HUES6 (cell line): ENCODE results near the gene TTLL11.

Source experiments
- H3K27ac ChIP-seq: 2 replicates; pipeline ENCODE4 v1.7.0; 2013; ENCODE audit warnings: low read depth, mild to moderate bottlenecking, low read length, inconsistent platforms
- H3K27me3 ChIP-seq: 2 replicates; pipeline ENCODE4 v1.6.1; 2013; ENCODE audit warnings: low read length; ENCODE audit not compliant: control insufficient read depth, insufficient read depth
- H3K36me3 ChIP-seq: 2 replicates; pipeline ENCODE4 v1.6.1; 2013; ENCODE audit warnings: low read length; ENCODE audit not compliant: control insufficient read depth, insufficient read depth
- H3K4me1 ChIP-seq: 2 replicates; pipeline ENCODE4 v1.6.1; 2013; ENCODE audit warnings: low read length; ENCODE audit not compliant: control insufficient read depth, insufficient read depth
- H3K4me3 ChIP-seq: 2 replicates; pipeline ENCODE4 v1.5.1; 2013; ENCODE audit warnings: low read depth, low read length
- H3K9ac ChIP-seq: one replicate; pipeline ENCODE4 v1.6.1; 2013; ENCODE audit warnings: mild to moderate bottlenecking, low read length
- H3K9me3 ChIP-seq: 2 replicates; pipeline ENCODE4 v1.6.1; 2013; ENCODE audit warnings: low read depth, low read length; ENCODE audit not compliant: control insufficient read depth, insufficient read depth

The TTLL11 gene

GRCh38 chr9:121823451-121824169 is 269.5 kb downstream of the TTLL11 start:
- no peaks in the 10 kb centered on the region for H3K36me3 ChIP-seq
- no peaks in the 10 kb centered on the region for H3K27me3 ChIP-seq
- peaks cover 50% of the 10 kb centered on the region for H3K4me1 ChIP-seq
- no peaks in the 10 kb centered on the region for H3K9me3 ChIP-seq
- H3K9ac ChIP-seq, result no peak overlapping the region
- H3K4me3 ChIP-seq, result no peak overlapping the region
- no peak overlapping the region for H3K27ac ChIP-seq

GRCh38 chr9:121822093-121823085 is 270.7 kb downstream of the TTLL11 start:
- no peak overlapping the region for H3K27ac ChIP-seq
- 0 out of 2 replicates have a peak, but pooled peaks cover 4% of the 10 kb centered on the region for H3K27me3 ChIP-seq
- H3K4me3 ChIP-seq, result no peak overlapping the region
- H3K9ac ChIP-seq, result no peak overlapping the region
- H3K4me1 ChIP-seq, result peaks cover 56% of the 10 kb centered on the region
- H3K36me3 ChIP-seq, result no peaks in the 10 kb centered on the region
- H3K9me3 ChIP-seq, result no peaks in the 10 kb centered on the region

GRCh38 chr9:121821326-121821725 is 271.8 kb downstream of the TTLL11 start:
- no peak overlapping the region for H3K27ac ChIP-seq
- H3K9me3 ChIP-seq, result no peaks in the 10 kb centered on the region
- H3K4me1 ChIP-seq, result peaks cover 64% of the 10 kb centered on the region

GRCh38 chr9:121820286-121821005 is 272.7 kb downstream of the TTLL11 start:
- Histone ChIP-seq H3K4me3 (no peak overlapping the region), H3K4me1 (peaks cover 69% of the 10 kb centered on the region), H3K27me3 (0 out of 2 replicates have a peak, but pooled peaks cover 4% of the 10 kb centered on the region), H3K9ac (no peak overlapping the region), H3K27ac (no peak overlapping the region), H3K36me3 (no peaks in the 10 kb centered on the region), H3K9me3 (no peaks in the 10 kb centered on the region)

More at GRCh38 chr9:121821326-121821725, 271.8 kb downstream of the TTLL11 start:
- H3K9ac ChIP-seq, result no peak overlapping the region
- no peaks in the 10 kb centered on the region for H3K36me3 ChIP-seq
- 0 out of 2 replicates have a peak, but pooled peaks cover 4% of the 10 kb centered on the region for H3K27me3 ChIP-seq
- no peak overlapping the region for H3K4me3 ChIP-seq

GRCh38 chr9:121819428-121820231 is 273.5 kb downstream of the TTLL11 start:
- peak overlapping the region; percentile 39; the same call in 1 of the 2 replicates for H3K4me3 ChIP-seq
- peaks cover 67% of the 10 kb centered on the region for H3K4me1 ChIP-seq
- H3K9ac ChIP-seq, result peak overlapping the region; percentile 5
- no peak overlapping the region for H3K27ac ChIP-seq
- no peaks in the 10 kb centered on the region for H3K36me3 ChIP-seq
- H3K9me3 ChIP-seq, result no peaks in the 10 kb centered on the region
- 0 out of 2 replicates have a peak, but pooled peaks cover 4% of the 10 kb centered on the region for H3K27me3 ChIP-seq

- Histone ChIP-seq H3K4me1 (peaks cover 72% of the 10 kb centered on the region), H3K36me3 (no peaks in the 10 kb centered on the region), H3K27me3 (0 out of 2 replicates have a peak, but pooled peaks cover 4% of the 10 kb centered on the region), H3K27ac (no peak overlapping the region), H3K9ac (peak overlapping the region; percentile 5), H3K4me3 (peak overlapping the region; percentile 39; the same call in 1 of the 2 replicates), H3K9me3 (no peaks in the 10 kb centered on the region)
Observed at GRCh38 chr9:121818841-121819427, 274.2 kb downstream of the TTLL11 start.

GRCh38 chr9:121818016-121818661 is 275.0 kb downstream of the TTLL11 start:
- Histone ChIP-seq H3K27ac (no peak overlapping the region), H3K36me3 (no peaks in the 10 kb centered on the region), H3K27me3 (0 out of 2 replicates have a peak, but pooled peaks cover 4% of the 10 kb centered on the region), H3K4me3 (no peak overlapping the region), H3K9me3 (no peaks in the 10 kb centered on the region), H3K4me1 (peaks cover 80% of the 10 kb centered on the region), H3K9ac (no peak overlapping the region)

DNA sequence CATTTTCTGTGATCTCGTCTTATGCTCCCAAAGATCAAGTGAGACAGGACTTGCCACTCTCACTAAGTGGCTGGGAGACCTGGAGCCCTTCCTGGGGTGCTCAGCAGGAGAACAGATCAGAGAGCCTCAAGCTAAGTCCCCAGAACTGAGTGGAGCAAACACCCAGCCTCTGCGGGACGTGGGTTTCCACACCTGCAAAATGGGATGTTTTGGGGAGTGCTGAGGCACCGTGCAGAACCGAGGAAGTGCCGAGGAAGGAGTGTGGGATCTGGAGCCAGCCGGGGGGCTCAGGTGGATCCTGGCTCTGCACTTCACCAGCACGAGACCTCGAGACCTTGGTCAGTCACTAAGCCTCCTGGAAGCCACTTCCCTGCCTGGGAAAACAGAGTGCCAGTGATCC is 275.6 kb downstream of the TTLL11 start:
- Histone ChIP-seq H3K9me3 (no peaks in the 10 kb centered on the region), H3K4me1 (peaks cover 85% of the 10 kb centered on the region), H3K4me3 (no peak overlapping the region), H3K27me3 (0 out of 2 replicates have a peak, but pooled peaks cover 4% of the 10 kb centered on the region), H3K36me3 (no peaks in the 10 kb centered on the region), H3K9ac (no peak overlapping the region), H3K27ac (no peak overlapping the region)

DNA sequence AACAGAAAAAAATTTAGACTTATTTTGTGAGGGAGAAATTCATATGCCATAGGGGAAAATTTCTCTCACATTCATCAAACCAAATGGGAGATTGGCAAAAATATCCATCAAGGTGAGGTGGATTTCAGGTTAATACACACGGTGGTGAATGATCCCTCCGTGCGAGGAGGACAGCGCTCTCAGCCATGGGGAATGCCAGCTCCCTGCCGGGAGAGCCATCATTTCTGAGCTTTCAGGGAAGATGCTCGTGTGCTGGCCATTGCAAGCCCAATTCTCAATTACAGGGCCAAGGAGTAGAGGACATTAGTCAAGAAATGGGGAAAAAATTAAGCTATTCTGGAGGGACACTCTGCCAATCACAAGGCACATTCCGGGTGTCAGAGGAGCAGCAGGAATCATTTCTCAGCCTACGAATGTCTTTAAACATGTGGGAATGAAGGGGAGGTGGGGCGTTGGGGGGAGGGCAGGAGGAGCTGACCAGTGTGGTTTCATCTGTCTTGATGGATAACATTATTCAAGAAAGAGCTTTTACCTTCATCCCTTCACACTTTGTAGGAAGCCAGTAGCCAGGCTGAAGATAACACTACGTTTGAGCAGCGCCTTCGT is 276.2 kb downstream of the TTLL11 start:
- Histone ChIP-seq H3K4me1 (peaks cover 87% of the 10 kb centered on the region), H3K4me3 (no peak overlapping the region), H3K27me3 (0 out of 2 replicates have a peak, but pooled peaks cover 4% of the 10 kb centered on the region), H3K9me3 (no peaks in the 10 kb centered on the region), H3K36me3 (no peaks in the 10 kb centered on the region), H3K9ac (no peak overlapping the region), H3K27ac (no peak overlapping the region)
